ENCODE data around the gene DAPK1. TPM values are rescaled to one million over a fixed set of nuclear protein-coding genes. Genes with fewer than 3 reads are reported as not detected.

DAPK1 gene
- total and polyA plus RNA-seq, 9 donors = 14.9 to 24.3 (median 18.8) TPM

- no peaks in the 10 kb centered on the region for H3K9me3 ChIP-seq (replicated peaks; ENCODE audit: control insufficient read depth, low read depth, low read length)
- no peak for DNase-seq
- H3K4me1 ChIP-seq (ENCODE audit: control insufficient read depth, insufficient read depth, low read length) = no peaks in the 10 kb centered on the region
- peaks cover 12% of the 10 kb centered on the region for H3K36me3 ChIP-seq (ENCODE audit: control insufficient read depth, insufficient read depth, low read length)
- H3K27ac ChIP-seq (ENCODE audit: low read length) = no peak overlapping the region
- H3K4me3 ChIP-seq (ENCODE audit: low read length) = no peak overlapping the region
- WGBS (ENCODE audit: insufficient coverage) = 54% methylated on average over 2 of the region's 4 CpGs
- H3K27me3 ChIP-seq (ENCODE audit: control insufficient read depth, insufficient read depth, low read length) = no peaks in the 10 kb centered on the region
Observed at GRCh38 chr9:87620731-87621322, 123.2 kb downstream of the DAPK1 start.

- Histone ChIP-seq H3K36me3 (ENCODE audit: control insufficient read depth, insufficient read depth, low read length) (peaks cover 13% of the 10 kb centered on the region), H3K9me3 (replicated peaks; ENCODE audit: control insufficient read depth, low read depth, low read length) (no peaks in the 10 kb centered on the region), H3K27me3 (ENCODE audit: control insufficient read depth, insufficient read depth, low read length) (no peaks in the 10 kb centered on the region), H3K4me3 (ENCODE audit: low read length) (no peak overlapping the region), H3K27ac (ENCODE audit: low read length) (no peak overlapping the region), H3K4me1 (ENCODE audit: control insufficient read depth, insufficient read depth, low read length) (no peaks in the 10 kb centered on the region)
- no CpG with 5 or more reads among the region's 4 CpGs for WGBS (ENCODE audit: insufficient coverage)
- no peak for DNase-seq
Observed at GRCh38 chr9:87622098-87622497, 124.4 kb downstream of the DAPK1 start.

- H3K27ac ChIP-seq (ENCODE audit: low read length) = no peak overlapping the region
- no peaks in the 10 kb centered on the region for H3K9me3 ChIP-seq (replicated peaks; ENCODE audit: control insufficient read depth, low read depth, low read length)
- no peak overlapping the region for H3K4me3 ChIP-seq (ENCODE audit: low read length)
- DNase-seq = no peak
- WGBS (ENCODE audit: insufficient coverage) = 75% methylated on average over 2 of the region's 2 CpGs
- H3K27me3 ChIP-seq (ENCODE audit: control insufficient read depth, insufficient read depth, low read length) = no peaks in the 10 kb centered on the region
- H3K36me3 ChIP-seq (ENCODE audit: control insufficient read depth, insufficient read depth, low read length) = peaks cover 9% of the 10 kb centered on the region
- no peaks in the 10 kb centered on the region for H3K4me1 ChIP-seq (ENCODE audit: control insufficient read depth, insufficient read depth, low read length)
Observed at GRCh38 chr9:87622923-87623322, 125.3 kb downstream of the DAPK1 start.

DNA sequence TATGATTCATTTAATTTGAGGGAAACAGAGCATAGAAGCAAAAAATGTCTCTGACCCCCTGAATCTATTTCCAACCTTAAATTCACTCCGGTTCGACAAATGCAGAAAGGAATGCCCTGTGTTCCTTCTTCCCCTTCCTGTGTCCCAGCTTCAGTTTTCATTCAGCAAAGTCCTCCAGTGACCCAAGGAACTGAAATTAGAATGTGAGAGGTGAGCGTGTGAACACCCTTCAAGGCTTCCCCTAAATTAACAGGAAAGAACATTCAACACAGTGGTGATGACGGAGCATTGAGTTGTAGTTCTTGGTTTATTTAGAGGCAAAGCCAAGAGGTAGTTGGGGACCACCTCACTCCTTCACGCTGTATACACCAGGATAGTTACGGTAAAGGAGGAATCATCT, 130.7 kb downstream of the DAPK1 start:
- no CpG with 5 or more reads among the region's 6 CpGs for WGBS (ENCODE audit: insufficient coverage)
- Histone ChIP-seq H3K9me3 (replicated peaks; ENCODE audit: control insufficient read depth, low read depth, low read length) (peaks cover 4% of the 10 kb centered on the region), H3K27ac (ENCODE audit: low read length) (no peak overlapping the region), H3K27me3 (ENCODE audit: control insufficient read depth, insufficient read depth, low read length) (no peaks in the 10 kb centered on the region), H3K4me1 (ENCODE audit: control insufficient read depth, insufficient read depth, low read length) (no peaks in the 10 kb centered on the region), H3K4me3 (ENCODE audit: low read length) (no peak overlapping the region), H3K36me3 (ENCODE audit: control insufficient read depth, insufficient read depth, low read length) (peaks cover 12% of the 10 kb centered on the region)
- no peak for DNase-seq

DNA sequence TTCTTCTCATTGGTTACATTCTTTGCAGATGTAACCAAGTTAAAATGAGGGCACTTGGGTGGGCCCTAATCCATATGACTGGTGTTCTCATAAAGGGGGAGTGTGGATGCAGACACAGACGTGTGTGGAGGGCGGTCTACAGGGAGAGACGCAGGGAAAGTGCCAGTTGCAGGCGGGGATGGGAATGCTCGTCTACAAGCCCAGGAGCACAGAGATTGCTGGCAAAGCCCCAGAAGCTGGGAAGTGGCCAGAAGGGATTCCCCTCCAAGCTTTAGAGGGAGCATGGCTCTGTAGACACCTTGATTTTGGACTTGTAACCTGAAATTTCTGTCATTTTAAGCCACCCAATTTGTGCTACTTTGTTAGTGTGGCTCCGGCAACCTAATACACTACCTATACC, 131.4 kb downstream of the DAPK1 start:
- Histone ChIP-seq H3K27me3 (ENCODE audit: control insufficient read depth, insufficient read depth, low read length) (no peaks in the 10 kb centered on the region), H3K4me1 (ENCODE audit: control insufficient read depth, insufficient read depth, low read length) (no peaks in the 10 kb centered on the region), H3K36me3 (ENCODE audit: control insufficient read depth, insufficient read depth, low read length) (peaks cover 11% of the 10 kb centered on the region), H3K4me3 (ENCODE audit: low read length) (no peak overlapping the region), H3K9me3 (replicated peaks; ENCODE audit: control insufficient read depth, low read depth, low read length) (peaks cover 4% of the 10 kb centered on the region), H3K27ac (ENCODE audit: low read length) (no peak overlapping the region)
- WGBS (ENCODE audit: insufficient coverage) = 51% methylated on average over 5 of the region's 6 CpGs
- peak; percentile 32 for DNase-seq

DNA sequence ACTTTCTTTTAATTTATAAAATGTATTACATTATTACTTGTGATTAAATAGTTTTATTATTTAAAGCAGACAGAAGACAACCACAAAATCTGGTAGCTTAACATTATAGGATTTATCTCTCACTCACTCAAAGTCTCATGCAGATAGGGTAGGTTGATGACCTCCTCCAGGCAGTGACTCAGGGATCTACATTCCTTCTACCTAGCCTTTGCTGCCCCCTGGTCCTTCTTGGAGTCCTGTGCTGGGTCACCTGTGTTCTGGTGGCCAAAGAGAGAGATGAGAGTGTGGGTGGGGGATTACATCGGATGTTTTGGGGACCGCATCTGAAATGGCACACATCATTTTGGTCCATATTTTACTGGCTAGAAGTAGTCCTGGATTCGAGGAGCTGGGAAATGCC, 132.6 kb downstream of the DAPK1 start:
- H3K4me1 ChIP-seq (ENCODE audit: control insufficient read depth, insufficient read depth, low read length) = no peaks in the 10 kb centered on the region
- no peak for DNase-seq
- no peaks in the 10 kb centered on the region for H3K27me3 ChIP-seq (ENCODE audit: control insufficient read depth, insufficient read depth, low read length)
- 100% methylated on average over 1 of the region's 3 CpGs for WGBS (ENCODE audit: insufficient coverage)
- H3K4me3 ChIP-seq (ENCODE audit: low read length) = no peak overlapping the region
- H3K36me3 ChIP-seq (ENCODE audit: control insufficient read depth, insufficient read depth, low read length) = peaks cover 8% of the 10 kb centered on the region
- H3K9me3 ChIP-seq (replicated peaks; ENCODE audit: control insufficient read depth, low read depth, low read length) = peaks cover 4% of the 10 kb centered on the region
- H3K27ac ChIP-seq (ENCODE audit: low read length) = no peak overlapping the region

DNA sequence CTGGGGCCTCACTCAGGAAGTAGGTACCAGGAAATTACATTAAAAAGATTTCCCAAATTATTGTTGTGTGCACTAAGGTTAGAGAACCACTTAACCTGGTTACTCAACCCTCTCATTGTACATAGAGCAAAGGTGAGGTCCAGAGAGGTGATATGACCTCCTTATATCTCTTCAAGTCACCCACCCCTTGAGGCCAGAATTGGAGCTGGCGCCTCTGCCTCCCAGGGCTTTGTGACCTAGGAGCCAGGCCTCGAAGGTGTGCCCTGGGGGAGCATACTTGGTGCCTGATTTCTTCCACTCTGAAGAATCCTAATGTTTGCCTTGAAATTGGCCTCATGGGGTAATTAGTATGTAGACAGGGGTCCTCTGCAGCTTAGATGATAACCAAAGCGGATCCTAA, 133.2 kb downstream of the DAPK1 start:
- Histone ChIP-seq H3K9me3 (replicated peaks; ENCODE audit: control insufficient read depth, low read depth, low read length) (peaks cover 4% of the 10 kb centered on the region), H3K27ac (ENCODE audit: low read length) (no peak overlapping the region), H3K27me3 (ENCODE audit: control insufficient read depth, insufficient read depth, low read length) (no peaks in the 10 kb centered on the region), H3K4me3 (ENCODE audit: low read length) (no peak overlapping the region), H3K36me3 (ENCODE audit: control insufficient read depth, insufficient read depth, low read length) (peaks cover 8% of the 10 kb centered on the region), H3K4me1 (ENCODE audit: control insufficient read depth, insufficient read depth, low read length) (no peaks in the 10 kb centered on the region)
- no peak for DNase-seq
- 100% methylated on average over 1 of the region's 3 CpGs for WGBS (ENCODE audit: insufficient coverage)

GRCh38 chr9:87635656-87636501, 138.2 kb downstream of the DAPK1 start:
- Histone ChIP-seq H3K27me3 (ENCODE audit: control insufficient read depth, insufficient read depth, low read length) (no peaks in the 10 kb centered on the region), H3K4me3 (ENCODE audit: low read length) (no peak overlapping the region)
- WGBS (ENCODE audit: insufficient coverage) = 80% methylated on average over 2 of the region's 15 CpGs

GRCh38 chr9:87638292-87638691, 140.6 kb downstream of the DAPK1 start:
- Histone ChIP-seq H3K36me3 (ENCODE audit: control insufficient read depth, insufficient read depth, low read length) (peaks cover 10% of the 10 kb centered on the region), H3K4me3 (ENCODE audit: low read length) (no peak overlapping the region), H3K9me3 (replicated peaks; ENCODE audit: control insufficient read depth, low read depth, low read length) (no peaks in the 10 kb centered on the region), H3K4me1 (ENCODE audit: control insufficient read depth, insufficient read depth, low read length) (peaks cover 11% of the 10 kb centered on the region), H3K27me3 (ENCODE audit: control insufficient read depth, insufficient read depth, low read length) (no peaks in the 10 kb centered on the region), H3K27ac (ENCODE audit: low read length) (no peak overlapping the region)
- 88% methylated on average over 5 of the region's 6 CpGs for whole genome bisulfite sequencing (ENCODE audit: insufficient coverage)
- no peak for DNase-seq

More at GRCh38 chr9:87635656-87636501, 138.2 kb downstream of the DAPK1 start:
- no peak for DNase-seq
- Histone ChIP-seq H3K4me1 (ENCODE audit: control insufficient read depth, insufficient read depth, low read length) (peaks cover 4% of the 10 kb centered on the region), H3K36me3 (ENCODE audit: control insufficient read depth, insufficient read depth, low read length) (peaks cover 5% of the 10 kb centered on the region), H3K9me3 (replicated peaks; ENCODE audit: control insufficient read depth, low read depth, low read length) (no peaks in the 10 kb centered on the region), H3K27ac (ENCODE audit: low read length) (no peak overlapping the region)

- peaks cover 13% of the 10 kb centered on the region for H3K36me3 ChIP-seq (ENCODE audit: control insufficient read depth, insufficient read depth, low read length)
- 40% methylated on average over 2 of the region's 4 CpGs for WGBS (ENCODE audit: insufficient coverage)
- no peaks in the 10 kb centered on the region for H3K9me3 ChIP-seq (replicated peaks; ENCODE audit: control insufficient read depth, low read depth, low read length)
- H3K27me3 ChIP-seq (ENCODE audit: control insufficient read depth, insufficient read depth, low read length) = no peaks in the 10 kb centered on the region
- no peak overlapping the region for H3K27ac ChIP-seq (ENCODE audit: low read length)
- no peak for DNase-seq
- H3K4me1 ChIP-seq (ENCODE audit: control insufficient read depth, insufficient read depth, low read length) = peaks cover 11% of the 10 kb centered on the region
- no peak overlapping the region for H3K4me3 ChIP-seq (ENCODE audit: low read length)
Observed at GRCh38 chr9:87639949-87640348, 142.3 kb downstream of the DAPK1 start.

Data from muscle of leg (tissue), 11 donors.